DMS153 (cell line): ENCODE measurements around the gene ZBTB22.
A peak's percentile ranks its signal among the peaks of the same experiment; 100 is the strongest.

Source experiments
- DNase-seq: peaks from one replicate; lab custom pipeline; 2025; lab: John Stamatoyannopoulos, UW

Gene ZBTB22

DNA sequence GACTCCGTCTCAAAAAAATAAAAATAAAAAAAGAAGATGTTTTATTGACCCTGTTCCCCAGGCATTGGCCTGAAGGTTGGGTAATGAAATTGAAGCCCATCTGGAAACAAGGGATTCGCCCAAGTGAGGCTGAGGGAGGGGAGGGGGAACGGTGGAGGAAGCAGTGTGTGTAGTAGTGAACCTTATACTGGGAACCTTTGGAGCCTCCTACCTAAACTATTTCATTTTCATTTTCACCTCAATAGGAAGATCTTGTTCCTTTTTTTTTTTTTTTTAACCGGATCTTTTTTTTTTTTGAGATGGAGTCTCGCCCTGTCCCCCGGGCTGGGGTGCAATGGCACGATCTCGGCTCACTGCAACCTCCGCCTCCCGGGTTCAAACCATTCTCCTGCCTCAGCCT, 13.2 kb upstream of the ZBTB22 start:
- no peak for DNase-seq

DNA sequence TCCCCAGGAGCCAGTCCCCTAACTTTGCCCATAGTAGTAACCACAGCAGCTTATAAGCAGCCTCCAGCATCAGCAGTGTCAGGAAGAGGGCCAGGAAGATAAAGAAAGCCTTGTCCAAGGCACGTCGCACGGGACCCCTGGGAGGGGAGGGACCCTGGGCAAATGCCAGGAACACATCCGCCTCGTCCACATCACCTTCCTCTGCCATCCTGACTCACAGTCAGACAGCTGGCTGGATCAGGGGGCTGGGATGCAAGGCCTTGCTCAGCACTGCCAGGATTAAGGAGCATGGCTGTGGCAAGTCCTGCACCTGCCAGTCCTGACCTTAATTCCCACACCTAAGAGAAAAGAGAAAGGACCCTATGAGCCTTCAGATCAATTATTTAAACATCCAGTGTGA, 11.5 kb upstream of the ZBTB22 start:
- DNase-seq, result no peak

DNA sequence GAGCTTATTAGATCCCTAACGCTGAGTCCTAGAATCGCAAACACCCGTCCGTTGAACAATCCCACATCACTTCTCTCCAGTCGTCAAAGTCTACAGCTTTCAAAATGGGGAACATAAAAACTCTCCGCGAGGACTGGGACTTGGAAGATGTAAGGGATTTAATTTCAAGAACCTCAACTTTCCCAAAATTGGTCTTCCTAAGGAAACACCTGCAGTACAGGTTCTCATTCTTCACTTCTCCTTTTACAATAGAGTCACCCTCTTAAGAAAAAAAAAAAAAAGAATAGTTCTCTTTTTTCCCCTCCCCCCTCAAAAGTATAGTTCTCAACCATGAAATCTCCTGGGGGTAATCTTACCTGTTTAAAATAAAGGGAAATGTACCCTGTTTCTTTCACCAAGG, 6.6 kb upstream of the ZBTB22 start:
- DNase-seq, result no peak

DNA sequence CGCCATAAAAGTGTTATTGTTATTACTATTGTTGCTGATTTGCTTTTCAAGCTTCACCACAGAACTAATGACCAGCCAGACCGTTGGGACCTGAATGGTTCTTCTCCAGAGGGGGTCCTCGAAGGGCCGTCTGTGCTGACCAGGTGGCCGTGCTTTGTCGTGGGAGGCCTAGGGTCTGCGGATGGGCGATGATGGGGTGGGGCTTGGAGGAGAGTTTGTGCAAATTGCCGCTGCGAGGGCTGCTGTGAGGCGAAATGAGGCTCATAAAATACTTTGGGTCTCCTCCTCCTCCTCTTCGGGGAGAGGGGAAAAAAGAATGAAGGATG, 6.0 kb upstream of the ZBTB22 start:
- DNase-seq, result no peak

DNA sequence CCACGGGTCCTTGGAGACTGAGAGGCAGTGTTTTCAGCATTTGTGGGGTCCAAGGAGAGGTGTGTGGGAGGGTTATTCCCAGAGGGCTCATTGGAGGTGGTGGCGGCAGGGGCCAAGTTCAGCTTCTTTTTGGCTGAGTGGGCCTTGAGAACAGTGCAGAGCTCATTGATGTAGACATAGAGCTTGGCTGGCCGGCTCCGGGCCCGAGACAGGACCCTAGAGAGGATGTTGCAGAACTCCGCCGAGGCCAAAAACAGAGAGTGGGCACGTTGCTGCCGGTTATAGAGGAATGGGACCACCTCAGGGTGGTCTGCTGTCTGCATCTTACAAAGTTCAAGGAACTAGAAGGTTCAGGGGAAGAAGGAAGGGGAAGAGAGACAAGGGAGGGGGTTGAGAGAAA, 3.7 kb upstream of the ZBTB22 start:
- no peak for DNase-seq

DNA sequence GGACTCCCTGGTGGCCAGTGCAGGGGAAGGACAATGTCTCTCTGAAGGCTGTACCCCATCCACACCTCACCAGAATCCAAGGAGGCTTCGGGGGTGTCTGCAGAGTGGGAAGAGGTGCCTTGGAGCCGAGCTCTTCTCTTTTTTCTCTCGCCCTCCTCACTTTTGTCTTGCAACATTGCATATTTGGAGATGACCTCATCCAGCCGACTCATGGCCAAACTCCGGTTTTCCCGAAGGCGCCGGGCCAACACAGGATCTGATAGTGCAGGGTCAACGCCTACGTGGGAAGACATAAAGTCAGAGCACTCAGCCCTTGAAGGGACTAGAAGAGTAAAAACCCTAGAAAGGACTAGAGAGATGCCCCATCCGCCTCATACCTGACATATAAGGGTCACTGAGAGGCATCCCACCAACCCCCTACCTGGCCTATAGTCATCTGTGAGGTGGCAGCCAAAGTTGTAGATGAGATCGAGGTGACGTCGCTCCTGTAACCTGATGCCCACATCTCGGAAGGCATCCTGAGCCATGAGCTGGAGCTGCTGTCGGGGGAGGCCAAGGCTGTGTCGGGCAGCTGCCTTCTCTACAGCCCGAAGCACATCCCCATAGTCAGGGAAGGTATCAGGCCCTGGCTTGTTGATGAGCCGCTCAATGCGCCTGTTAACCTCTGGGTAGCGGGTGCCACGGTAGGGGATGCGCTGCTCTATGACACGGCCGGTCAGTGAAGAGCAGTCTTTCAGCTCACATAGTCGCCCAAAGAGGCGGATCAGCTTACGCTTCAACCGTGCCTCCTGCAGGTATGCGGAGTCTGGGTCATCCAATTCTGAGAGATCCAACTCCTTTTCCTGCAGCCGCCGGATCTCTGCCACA, 3.0 kb upstream of the ZBTB22 start:
- no peak for DNase-seq

DNA sequence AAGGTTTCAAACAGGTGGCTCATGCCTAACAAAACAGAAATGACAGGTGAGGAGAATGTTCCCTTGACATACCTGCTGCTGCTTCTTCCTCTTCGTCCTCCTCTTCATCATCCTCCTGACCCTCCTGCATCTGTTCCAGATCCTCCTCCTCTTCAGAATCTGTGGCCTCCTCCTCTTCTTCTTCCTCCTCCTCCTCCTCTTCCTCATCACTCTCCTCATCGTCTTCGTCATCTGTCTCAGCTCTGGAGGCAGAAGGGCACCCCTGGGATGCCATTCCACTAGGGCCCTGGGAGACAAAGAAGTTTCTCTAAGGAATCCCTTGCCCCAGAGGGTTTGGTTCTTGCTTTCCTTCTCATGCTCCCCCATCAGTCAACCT, 2.4 kb upstream of the ZBTB22 start:
- no peak for DNase-seq

DNA sequence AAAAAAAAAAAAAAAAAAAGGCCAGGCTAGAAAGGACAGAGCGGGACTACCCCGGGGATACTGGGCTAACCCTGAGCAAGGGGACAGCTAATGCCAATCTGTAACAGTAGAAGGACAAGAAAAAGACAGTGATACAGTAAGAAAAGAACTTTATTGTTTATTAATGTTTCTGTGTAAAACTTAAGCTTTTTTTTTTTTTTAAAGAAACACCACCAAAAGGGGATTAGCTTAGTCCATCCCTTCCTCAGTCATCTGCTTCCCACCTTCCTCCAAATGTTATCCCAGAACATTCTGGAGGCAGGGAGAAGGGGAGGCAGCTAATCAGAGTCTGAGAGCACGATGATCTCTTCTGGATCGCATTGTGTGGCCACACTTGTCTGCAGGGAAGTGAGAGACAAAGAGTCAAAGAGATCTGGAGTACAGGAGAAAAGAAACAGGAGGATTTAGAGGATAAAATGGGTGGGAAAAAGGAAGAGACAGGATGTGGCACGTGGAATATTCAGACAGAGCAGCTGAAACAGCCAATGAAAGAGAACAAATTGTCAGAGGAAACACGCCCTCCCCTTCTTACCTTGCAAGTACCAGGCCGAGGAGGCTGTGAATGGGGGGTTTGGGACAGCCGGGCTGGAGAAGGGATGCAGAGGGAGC, 1.0 kb upstream of the ZBTB22 start:
- DNase-seq, result no peak

DNA sequence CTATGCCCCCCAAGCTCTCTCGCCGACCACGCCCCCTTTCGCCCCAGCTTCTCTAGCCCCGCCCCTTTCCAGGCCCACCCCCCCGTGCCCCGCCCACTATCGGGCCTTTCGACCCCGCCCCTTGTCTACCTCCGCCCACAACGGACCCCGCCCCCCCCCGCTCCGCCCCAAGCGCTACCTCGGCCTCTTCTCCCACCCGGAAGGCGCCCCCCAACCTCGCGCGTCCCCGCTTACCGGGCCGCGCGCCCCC, 200 bp downstream of the ZBTB22 start:
- no peak for DNase-seq

DNA sequence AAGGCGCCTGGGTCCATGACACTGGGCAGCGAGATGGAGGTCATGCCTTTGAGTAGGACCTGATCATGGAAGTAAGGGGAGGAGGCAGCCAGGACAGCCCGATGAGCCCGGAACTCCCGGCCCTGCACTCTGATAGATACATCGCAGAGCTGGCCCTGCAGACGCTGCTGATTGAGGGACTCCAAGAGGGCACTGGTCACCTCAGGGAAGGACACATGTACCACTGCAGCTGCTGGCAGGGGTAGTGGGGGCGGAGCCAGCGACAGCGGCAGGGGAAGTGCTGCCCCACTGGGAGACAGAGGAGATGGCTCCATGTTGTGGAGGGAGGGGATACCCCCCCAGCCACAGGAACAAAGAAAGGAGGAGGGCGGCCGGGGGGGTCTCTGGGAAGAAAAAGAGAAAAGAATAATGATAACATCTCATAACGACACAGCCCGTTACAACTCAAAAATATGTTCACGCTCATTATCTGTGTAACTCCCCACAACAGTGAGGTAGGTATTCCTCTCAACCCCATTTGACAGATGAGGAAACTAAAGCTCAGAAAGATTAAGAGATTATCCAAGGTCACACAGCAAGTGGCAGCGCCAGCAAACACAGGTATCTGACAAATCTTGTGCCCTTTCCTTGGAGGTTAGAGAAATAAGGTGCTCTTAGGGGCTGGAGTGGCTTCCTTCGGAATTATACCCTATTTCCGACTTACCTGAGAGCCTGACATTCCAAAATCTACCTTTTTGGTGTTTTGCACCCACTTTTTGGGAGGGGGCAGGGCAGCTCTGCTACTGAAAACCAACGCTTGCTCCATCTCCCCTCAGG, 733 bp downstream of the ZBTB22 start:
- DNase-seq, result no peak

DNA sequence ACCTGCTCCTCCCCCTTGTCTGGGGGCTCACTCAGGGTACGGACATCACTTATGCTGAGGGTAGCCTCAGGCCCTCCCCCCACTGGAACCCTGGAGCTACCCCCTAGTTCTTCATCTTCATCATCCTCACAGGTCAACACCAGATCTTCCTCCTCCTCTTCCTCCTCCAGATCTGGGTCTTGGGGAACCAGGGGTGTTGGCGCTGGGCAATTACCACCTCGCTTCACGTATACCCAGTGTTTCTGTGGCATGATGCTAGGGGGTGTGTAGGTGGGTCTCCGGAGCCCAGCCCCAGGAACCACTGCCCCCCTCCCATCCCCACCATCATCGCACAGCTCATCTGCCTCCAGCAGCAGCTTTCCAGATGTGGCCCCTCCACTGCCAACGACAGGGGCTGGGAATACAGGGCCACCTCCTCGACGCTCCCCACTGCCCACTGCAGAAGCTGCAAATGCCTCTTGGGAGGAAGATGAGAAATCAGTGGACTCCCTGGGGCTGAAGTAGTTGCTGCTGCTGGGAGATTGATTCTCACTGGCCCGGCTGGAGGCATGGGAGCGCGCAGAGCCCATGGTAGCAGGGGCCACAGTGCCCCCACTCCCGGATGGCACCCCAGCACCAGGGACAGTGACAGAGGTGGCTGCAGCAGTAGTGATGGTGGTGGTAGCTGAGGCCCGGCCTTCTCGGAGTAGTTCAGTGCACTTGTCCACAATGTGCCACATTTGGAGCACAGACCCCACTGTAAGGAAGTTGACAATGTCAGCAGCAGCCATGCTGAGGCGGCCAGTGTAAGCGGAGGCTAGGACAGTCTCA, 1.5 kb downstream of the ZBTB22 start:
- no peak for DNase-seq

DNA sequence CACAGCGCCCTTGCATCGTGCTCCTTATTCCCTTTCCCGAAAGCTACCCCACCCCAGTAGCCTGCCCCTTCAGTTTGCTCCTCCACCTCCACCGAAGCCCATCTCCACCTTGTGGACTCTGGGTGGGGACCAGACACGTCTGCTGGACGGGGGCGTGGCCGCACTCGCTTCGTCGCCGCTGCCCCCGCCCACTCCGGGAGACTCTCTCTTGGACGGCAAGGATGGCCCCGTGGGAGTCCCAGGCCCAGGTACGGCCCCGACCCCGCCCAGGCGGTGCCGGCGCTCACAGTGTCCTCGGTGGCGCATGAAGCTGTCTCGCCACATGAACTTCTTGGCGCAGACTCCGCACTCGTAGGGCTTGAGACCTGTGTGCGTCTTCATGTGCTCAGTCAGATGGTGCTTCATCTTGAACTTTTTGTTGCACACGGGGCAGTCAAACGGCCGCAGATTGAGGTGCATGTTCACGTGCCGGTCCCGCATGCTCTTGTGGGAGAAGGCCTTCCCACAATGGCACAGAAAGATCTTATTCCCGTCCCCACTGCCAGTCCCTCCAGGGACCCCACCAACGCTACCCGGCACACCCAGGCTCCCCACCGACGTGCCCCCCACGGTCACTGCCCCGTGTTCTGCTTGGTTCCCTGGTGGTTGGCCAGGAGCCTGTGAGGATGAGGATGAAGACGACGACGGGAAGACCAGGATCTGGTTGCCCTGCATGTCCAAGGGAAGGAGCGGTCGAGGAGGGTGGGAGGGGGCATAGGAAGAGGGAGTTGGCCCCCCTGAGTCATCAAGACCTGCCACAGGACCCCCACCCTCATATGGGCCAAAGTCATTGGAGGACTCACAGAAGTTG, 2.4 kb downstream of the ZBTB22 start:
- peak; percentile 53 for DNase-seq

DNA sequence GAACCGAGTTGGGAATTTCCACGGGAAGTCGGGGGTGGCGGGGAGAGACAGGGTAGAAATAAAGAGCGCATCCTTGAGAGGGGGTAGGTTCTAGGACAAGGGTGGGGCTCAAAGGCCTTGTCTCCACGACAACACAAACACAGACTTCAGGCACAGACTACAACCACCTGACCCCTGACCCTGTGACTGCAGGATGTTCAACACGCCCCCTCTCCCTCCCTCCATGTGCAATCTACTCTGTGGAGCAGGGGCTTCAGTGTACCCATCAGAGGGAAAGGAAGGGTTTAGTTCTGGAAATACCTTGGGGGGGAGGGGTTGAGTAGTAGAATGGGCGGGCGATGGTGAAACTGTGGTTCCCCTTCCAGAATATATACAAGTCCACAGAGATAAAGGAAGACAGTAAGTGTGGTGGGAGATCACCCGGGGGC, 3.0 kb downstream of the ZBTB22 start:
- peak; percentile 52 for DNase-seq

DNA sequence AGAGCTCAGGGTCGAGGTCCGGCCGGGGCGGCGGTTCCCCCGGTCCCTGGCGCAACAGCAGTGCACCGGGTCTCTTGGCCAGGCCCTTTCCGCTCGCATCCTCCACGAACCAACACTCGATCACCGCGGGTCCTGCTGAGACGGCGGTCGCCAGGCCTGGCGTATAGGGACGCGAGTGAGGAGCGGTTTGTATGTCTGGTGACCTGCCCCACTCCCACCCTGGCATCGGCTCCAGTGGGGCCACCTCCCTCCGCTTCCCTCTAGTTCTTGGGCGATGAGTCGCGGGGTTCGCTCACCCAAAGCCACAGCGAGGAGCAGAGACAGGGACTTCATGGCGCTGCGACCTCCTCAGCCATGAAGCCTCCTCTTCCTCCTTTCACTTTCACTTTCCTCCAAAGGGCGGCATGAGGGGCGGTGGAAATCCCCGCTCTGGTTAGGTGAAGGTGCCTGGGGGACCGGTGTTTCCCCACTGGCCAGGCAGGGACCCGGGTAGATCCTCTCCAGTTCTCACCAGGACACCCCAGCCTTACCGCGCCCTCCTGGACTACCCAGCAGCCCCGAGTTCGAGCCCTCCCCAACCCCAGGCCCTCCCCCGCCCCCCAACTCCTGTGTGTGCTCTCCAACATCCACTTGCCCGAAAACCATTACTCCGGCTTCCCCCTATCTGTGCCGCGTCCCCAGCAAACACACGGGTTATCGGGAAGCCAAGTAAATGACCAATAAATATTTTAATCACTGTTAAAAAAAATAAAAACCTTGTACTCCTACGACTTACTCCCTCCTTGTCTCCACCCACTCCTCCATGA, 3.6 kb downstream of the ZBTB22 start, which contains the start of gene TAPBP:
Gene TAPBP (minus strand): TSS at position 370 of the 806 bp plus-strand sequence. CDS start 37 bp downstream, at position 333.
- peak; percentile 23 for DNase-seq

DNA sequence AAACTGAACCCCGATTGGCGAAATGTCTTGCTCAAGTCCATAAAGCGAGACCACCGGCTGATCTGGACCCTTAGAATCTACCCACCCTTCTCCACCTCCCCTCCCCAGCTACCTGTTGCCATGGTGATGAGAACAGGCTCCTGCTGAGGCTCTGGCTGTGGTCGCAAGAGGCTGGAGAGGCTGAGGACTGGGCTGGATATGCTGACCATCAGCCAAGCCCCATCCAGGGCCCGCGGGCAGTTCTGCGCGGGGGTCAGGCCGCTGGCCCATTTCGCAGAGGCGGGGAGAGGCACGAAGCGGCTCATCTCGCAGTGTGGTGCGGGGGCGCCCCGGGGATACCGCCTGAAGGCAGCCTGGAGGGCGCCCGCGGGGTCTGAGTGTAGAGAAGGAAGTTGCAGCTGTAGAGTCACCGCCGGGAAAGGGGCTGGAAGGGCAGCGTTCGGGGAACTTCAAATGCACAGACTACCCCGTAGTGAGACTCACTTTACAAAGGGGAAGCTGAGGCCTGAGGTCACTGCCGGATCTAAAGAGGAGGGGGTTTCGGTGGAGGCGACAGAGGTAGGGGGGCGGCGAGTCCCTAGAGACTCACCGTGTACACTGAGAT, 4.3 kb downstream of the ZBTB22 start:
- DNase-seq, result no peak

DNA sequence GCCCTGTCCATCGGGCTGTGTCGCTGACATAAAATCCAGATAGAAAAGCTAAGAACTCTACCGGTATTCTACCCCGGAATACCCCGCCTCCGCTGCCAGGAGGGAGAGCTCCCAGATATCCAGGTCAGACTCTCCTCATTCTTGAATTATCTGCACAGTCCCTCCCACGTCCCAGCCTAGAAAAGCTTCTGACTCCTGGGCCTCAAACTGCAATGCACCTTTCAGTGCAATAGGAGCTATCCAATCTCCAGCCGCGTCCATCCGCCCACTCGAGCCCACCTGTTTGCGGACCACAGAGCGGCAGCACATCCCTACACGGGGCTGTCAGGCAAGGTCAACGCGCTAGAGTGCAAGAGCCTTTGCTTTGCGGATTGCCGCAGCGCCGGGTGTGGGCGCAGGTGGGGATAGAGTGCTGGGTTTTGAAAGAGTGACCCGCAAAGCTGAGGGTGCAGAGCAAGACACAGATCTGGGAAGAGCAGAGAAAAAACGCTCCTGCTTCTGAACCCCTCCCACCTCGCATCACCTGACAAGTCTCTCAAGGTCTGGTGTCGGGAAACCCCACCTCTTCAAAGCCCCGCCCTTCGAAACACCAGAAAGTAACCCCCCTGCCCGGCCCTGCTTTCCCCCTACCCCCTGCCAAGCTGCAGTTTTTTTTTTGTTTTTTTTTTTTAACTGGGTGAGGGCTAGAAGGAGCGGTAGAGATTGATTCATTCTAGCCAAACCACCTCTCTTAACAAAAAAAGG, 5.0 kb downstream of the ZBTB22 start:
- DNase-seq, result peak; percentile 58

DNA sequence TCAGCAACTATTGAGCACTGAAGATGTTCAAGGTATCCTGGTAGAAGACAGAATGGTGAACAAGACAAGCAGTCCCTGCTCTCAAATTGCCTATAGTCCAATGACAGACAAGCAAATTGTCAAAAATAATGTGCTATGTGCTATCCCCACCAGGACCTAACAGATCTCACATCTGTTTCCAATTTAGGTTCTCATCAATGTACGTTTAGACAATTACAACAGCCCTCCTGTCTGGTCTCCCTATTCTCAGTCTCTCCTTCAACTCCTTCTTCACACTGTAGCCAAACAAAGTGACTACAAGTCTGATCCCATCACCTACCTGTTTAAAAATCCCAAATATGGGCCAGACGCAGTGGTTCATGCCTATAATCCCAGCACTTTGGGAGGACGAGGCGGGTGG, 11.2 kb downstream of the ZBTB22 start:
- DNase-seq, result no peak

DNA sequence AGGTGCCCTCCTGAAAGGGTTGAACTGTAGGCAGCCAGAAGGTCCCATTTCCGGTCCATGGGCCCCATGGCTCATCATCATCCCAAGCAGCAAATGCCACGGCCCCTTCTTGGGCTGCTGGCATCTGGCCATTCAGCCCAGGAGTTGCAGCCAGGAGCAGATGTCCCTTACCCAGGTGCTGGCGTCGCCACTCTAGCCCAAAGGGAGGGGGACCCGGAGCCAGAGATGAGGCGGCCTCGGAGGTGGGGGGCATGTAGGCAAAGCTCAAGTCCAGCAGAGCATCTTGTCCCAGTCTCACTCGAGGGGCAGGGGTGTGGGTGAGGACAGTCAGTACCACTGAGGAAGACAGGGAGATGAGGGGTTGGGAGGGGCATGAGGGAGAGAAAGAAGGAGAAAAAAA, 12.5 kb downstream of the ZBTB22 start:
- no peak for DNase-seq

DNA sequence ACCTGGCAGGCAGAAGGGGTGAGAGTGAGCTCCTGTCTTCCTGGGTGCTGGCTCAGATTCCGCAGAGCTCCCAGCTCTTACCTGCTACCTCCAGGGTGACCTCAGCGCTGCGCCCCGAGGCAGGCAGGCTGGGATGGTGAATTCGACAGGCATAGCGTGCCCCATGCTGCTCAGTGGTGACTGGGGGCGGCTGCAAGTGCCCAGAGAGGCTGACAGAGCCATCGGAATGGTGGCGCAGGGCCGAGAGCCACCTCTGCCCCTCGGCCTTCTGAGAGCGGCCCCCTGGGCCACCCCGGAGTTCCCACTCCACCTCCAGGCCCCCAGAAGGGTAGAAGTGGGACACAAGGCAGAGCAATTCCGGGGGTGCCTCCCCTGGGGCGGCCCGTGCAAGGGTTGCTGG, 13.3 kb downstream of the ZBTB22 start:
- DNase-seq, result no peak
